Measurements from ENCODE around the gene BAG1.
A peak's percentile ranks its signal among the peaks of the same experiment; 100 is the strongest.

Gene BAG1

DNA sequence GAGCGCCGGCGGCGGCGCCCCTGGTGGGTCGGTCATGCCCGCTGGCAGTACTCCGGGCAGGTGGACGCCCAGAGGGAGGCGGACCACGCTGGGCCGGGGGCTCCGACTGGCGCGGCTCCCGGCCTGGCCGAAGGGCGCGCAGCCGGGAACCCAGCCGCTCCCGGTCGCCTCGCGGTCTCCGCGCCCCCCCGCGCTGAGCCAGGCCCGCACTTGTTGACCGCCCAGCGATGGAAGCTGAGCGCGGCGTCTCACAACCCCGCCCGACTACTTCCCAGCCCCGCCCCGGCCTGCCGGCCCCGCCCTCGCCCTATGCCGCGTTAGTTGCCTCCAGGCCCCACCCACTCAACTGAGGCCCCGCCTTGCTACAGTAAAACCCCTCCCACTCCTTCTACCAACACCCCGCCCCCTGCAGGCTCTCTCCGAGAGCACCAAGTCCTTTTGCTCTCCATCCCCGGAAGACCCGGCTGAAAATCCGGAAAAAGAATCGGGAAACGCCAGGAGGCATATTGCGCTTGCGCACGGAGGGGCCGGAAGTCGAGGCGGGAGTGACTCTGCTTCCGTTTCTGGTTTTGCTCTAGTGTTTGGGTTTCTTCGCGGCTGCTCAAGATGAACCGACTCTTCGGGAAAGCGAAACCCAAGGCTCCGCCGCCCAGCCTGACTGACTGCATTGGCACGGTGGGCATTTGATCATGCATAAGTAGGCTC lies at the start of gene BAG1, which contains the start of gene CHMP5:
Gene BAG1, minus strand, starts transcription at position 236 of the 705 bp plus-strand sequence.
Gene CHMP5, plus strand, starts transcription at position 577 of the 705 bp plus-strand sequence. Its CDS starts 30 bp downstream, at position 607.
- peak; percentile 93 for FAIRE-seq

DNA sequence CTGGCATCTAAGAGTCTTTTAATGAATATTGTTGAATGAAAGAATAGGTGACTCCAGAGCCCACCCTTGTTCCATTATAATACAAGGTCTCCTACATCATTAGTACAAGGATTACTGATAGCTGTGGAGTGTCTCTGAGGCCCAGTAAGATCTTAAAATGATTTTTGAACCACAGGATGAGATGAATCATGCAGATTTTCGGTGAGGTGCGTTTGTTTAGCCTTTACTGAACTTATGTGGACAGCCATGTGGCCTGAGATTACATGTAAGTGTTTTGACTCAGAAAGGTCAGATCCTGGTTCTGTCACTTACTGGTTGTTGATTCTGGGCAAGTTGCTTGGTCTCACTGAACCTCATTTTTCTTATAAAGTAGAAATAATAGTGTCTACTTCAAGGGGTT lies 47.4 kb upstream of the BAG1 start:
- FAIRE-seq, result no peak

DNA sequence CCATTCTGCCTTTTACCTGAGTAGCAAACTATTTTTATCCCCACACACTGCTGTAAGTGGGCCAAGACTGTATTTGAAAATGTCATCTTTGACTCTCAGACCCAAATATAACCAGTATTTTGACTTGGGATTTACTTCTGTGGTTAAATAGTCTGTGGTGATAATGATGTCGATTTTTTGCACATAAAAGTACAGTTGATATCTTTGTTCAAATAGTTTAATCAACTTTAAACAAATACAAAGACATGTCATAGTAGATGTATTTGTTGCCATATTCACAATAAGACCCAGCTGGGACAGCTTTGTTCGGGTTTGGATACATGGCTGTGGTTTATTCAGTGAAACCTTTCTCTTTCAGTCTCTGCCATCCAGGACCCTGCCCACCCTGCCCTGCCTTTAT lies 46.2 kb upstream of the BAG1 start:
- FAIRE-seq, result no peak

DNA sequence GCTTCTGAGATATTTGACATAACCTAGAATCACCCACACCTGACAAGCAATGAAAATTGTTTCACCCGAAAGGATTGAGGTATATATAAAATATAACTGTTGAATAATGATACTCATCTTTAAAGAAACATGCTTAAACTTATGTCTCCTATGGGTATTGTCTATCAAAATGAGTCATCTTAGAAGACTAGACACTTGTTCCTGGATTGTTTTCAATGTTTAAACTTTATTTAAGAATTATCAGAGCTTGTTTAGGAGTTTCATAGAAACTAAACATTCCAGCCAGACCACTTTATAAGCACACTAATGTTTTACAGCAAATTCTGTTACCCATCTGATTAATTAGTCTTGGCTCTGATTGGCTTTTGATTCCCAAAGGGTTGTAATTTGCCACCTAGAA lies 45.4 kb upstream of the BAG1 start:
- FAIRE-seq, result no peak

DNA sequence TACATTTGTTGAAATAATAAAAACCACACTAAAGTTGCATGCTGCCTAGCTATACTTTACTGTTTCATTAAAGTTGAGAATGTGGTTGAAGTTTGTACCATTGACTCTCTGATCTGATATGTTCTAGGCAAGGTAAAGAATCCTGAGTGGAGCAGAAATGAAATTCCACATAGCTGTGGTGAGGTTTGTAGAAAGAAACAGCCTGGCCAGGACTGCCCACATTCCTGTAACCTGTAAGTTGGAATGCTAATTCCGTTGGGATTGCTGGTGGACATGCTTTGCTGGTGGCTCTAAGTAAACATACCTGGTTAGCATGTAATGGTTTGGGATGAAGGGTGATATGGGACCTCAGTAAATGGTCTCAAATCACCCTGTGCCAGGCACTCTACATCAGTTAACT lies 42.6 kb upstream of the BAG1 start:
- no peak for FAIRE-seq

- no peak for FAIRE-seq
Observed at GRCh38 chr9:33306037-33306436, 41.5 kb upstream of the BAG1 start.

- no peak for FAIRE-seq
Observed at GRCh38 chr9:33304362-33304761, 39.9 kb upstream of the BAG1 start.

DNA sequence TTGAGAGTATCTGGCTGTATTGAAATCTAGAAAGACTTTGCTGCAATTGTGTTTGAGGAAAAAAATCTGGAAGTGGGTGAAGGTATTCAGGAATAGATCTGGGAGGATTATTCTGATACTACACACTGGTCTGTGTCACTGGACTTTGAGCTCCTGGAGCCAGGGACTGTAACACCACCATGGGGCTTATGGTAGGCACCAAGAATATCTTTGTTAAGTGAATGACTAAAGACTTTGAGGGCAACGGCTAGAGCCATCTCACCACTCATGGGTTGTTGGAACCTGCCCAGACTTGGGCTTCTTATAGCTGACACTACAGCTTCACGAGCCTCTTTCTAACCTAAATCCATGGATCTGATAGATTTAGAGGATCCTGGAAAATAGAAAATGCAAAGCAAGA lies 36.0 kb upstream of the BAG1 start:
- no peak for FAIRE-seq

DNA sequence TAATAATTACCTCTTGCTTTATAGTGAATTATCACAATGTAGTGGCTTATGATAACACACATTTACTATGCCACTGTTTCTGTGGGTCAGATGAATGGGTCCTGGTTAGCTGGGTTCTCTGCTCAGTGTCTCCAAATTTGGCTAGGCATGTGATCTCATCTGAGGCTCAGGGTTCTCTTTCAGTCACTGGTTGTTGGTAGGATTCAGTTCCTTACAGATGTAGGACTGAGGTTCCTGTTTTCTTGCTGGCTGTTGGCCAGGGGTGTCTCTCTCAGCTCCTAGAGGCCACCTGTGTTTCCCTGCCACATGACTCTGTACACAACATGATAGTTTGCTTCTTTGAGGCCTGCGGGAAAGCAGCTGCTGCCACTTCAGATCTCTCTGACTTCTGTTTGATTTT lies 32.9 kb upstream of the BAG1 start:
- no peak for FAIRE-seq

- no peak for FAIRE-seq
Observed at GRCh38 chr9:33295571-33295970, 31.1 kb upstream of the BAG1 start.

GRCh38 chr9:33294670-33295432 lies 30.3 kb upstream of the BAG1 start:
- no peak for FAIRE-seq

DNA sequence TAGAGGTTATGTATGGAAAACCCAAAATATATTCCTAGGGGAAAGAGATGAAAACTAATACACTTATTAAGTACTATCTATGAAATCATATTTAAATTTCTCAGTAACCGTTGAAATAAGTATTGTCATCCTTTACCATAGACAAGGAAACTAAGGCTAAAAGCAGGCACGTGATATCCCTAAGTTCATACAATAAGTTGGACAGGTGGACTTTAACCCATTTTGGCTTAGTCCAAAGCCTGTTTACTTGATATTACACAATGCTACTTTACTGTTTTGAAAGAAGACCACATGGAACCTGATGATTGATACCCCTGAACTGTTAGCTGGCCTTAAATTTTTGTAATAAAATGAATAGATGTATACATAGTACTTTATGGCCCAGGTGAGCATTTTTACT lies 29.3 kb upstream of the BAG1 start:
- FAIRE-seq, result no peak

DNA sequence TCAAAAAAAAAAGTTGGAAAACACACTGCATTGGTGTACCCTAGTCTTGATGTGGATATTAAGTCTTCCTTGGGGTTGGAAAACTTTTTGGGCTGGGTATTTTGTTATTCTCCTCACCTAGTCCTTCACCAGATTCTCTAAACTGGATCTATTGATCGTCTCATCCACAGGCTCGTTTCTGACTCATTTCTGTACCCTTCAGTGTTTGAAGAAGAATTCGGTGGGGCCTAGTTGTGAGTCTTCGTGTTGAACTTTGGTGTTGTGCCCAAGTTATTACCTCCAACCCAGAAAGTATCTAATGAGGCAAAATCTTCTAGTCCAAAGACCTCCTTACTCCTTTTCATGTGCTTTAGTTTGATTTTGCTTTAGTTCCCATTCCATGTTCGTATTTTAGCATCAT lies 27.4 kb upstream of the BAG1 start:
- no peak for FAIRE-seq

DNA sequence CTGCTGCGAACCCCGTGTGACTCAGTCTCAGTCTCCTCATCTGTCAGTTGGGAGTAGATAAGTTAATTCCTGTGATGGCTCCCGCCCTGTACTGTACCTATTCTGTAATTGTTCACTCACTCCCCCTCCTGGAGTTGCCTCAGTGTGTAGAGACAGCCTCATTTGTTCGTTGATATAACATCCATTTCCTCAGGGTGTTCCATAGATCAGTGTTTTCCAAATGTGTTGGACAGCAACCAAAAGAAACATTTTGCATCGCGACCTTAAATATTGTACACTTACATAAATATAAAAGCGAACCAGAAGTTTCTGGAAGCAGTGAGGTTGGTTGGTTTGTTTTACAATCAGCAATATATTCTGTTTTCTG lies 26.5 kb upstream of the BAG1 start:
- FAIRE-seq, result no peak

DNA sequence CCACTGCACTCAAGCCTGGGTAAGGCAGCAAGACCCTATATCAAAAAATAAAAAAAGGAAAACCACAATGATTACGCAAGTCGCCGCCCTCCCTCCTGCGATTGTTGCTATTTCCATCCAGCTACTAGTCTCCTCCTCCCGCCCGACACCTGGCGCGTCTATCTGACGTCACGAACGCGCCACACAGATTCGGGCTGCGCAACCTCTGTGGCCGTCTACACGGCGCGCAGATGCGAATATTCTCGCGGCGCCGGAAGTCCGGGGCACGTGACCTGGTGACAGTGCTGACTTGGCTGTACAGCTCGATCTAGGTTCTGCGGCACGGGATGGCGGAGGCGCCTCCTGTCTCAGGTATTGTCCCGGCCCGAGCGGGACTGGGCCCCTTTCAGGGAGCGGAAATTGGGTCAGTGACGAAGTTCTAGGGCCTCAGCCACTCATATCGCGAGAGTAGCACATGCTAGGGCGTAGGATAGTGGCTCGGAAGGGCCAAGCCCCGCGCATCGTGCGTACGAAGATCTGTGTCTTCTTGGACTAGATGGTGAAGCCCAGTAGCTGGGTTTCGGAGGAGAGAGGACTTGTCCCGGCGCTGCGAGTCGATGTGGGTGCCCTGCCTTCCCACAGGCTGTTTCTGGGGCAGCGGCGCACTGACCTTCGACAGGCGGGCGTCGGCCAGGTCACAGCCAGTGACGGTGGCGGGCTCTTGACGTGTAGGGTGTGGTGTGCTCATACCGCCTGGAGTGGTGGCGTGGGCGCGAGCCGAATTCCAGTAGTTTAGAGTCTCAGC lies 25.9 kb upstream of the BAG1 start, which contains the start of gene NFX1:
Gene NFX1, plus strand, starts transcription at position 270 of the 784 bp plus-strand sequence. Its CDS starts 57 bp downstream, at position 327.
- no peak for FAIRE-seq

GRCh38 chr9:33289936-33290246 lies 25.4 kb upstream of the BAG1 start:
- no peak for FAIRE-seq

GRCh38 chr9:33289496-33289895 lies 25.0 kb upstream of the BAG1 start:
- FAIRE-seq, result no peak

GRCh38 chr9:33288828-33289483 lies 24.4 kb upstream of the BAG1 start:
- no peak for FAIRE-seq

GRCh38 chr9:33288235-33288634 lies 23.7 kb upstream of the BAG1 start:
- no peak for FAIRE-seq

- peak; percentile 85 for FAIRE-seq
Observed at GRCh38 chr9:33287087-33287490, 22.6 kb upstream of the BAG1 start.

GRCh38 chr9:33285502-33285901 lies 21.0 kb upstream of the BAG1 start:
- FAIRE-seq, result no peak

GRCh38 chr9:33277484-33277883 lies 13.0 kb upstream of the BAG1 start:
- FAIRE-seq, result no peak

DNA sequence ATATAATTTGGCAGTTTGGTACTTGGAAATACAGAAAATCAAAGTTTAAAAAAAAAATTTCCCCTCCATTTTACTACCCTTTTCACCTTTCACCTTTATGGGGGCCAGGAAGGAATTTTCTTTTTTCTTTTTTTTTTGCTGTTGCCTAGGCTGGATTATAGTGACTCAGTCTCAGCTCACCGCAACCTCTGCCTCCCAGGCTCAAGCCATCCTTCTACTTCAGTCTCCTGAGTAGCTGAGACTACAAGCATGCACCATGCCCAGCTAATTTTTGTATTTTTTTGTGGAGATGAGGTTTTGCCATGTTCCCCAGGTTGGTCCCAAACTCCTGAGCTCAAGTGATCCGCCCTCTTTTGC lies 9.4 kb upstream of the BAG1 start:
- FAIRE-seq, result no peak

Data from islet of Langerhans (tissue), 1 donor.